B cell (primary cell): ENCODE measurements around the gene ABCA4. TPM values are rescaled to one million over a fixed set of nuclear protein-coding genes. Genes with fewer than 3 reads are reported as not detected.

Experiments
- ATAC-seq: fragments of 200-7000 bp; cut with Tn5 transposase; one replicate; pipeline ENCODE4 v1.10.0; 2021; ENCODE audit warnings: low read depth, mild to moderate bottlenecking, moderate number of reproducible peaks, moderate library complexity
- CTCF ChIA-PET: fragments of 350-600 bp; sonication (Branson Sonifier 250); formaldehyde crosslinking; loops from one replicate; lab custom pipeline; 2021; ENCODE audit warnings: antibody characterized with exemption, inconsistent platforms; lab: Charles Lee
- POLR2A ChIA-PET: fragments of 350-600 bp; sonication (Branson Sonifier 250); formaldehyde crosslinking; loops from one replicate; lab custom pipeline; 2021; ENCODE audit warnings: antibody characterized with exemption; lab: Charles Lee
- DNase-seq: peaks from one replicate; pipeline ENCODE4 v3.0.0; 2013
- H2AFZ ChIP-seq: 2 replicates; pipeline ENCODE4 v1.6.1; 2012; ENCODE audit warnings: mild to moderate bottlenecking, low read depth, low read length; ENCODE audit not compliant: insufficient read depth, poor library complexity, severe bottlenecking
- H3K27ac ChIP-seq, 2 donors: 1 replicate in 1 of 2; 2 replicates in 1 of 2; pipeline ENCODE4 v1.5.1; 2012 to 2013; ENCODE audit warnings: low read length in 2 of 2, mild to moderate bottlenecking in 2 of 2, moderate library complexity in 1 of 2
- H3K27me3 ChIP-seq, 4 experiments: fragments of 200-600 bp in 1 of 4; sonication (generic) in 1 of 4; replicated peaks in 1 of 4; 1 replicate in 2 of 4; 2 replicates in 2 of 4; pipeline versions ENCODE4 v1.6.1 to v1.7.0; 2013 to 2016; ENCODE audit warnings: low read length in 3 of 4, mild to moderate bottlenecking in 2 of 4, mixed read lengths in 1 of 4, moderate library complexity in 1 of 4; ENCODE audit not compliant: insufficient read depth in 4 of 4, control insufficient read depth in 3 of 4; ENCODE audit errors: control extremely low read depth in 1 of 4
- H3K36me3 ChIP-seq, 2 experiments: replicated peaks in 1 of 2; 1 replicate in 1 of 2; 2 replicates in 1 of 2; pipeline versions ENCODE4 v1.6.1 to v1.7.1; 2013; ENCODE audit warnings: low read length in 1 of 2; ENCODE audit not compliant: insufficient read depth in 2 of 2, control insufficient read depth in 1 of 2; ENCODE audit errors: control extremely low read depth in 1 of 2, extremely low read depth in 1 of 2
- H3K4me1 ChIP-seq, 2 donors: fragments of 200-600 bp in 1 of 2; sonication (generic) in 1 of 2; 1 replicate in 1 of 2; 2 replicates in 1 of 2; pipeline versions ENCODE4 v1.5.1 to v1.6.1; 2013 to 2017; ENCODE audit warnings: low read length in 2 of 2; ENCODE audit not compliant: control insufficient read depth in 2 of 2, insufficient read depth in 2 of 2
- H3K4me2 ChIP-seq: replicated peaks from 2 replicates; pipeline ENCODE3; 2012; ENCODE audit warnings: mild to moderate bottlenecking, low read depth, low read length; ENCODE audit not compliant: poor library complexity, severe bottlenecking
- H3K4me3 ChIP-seq, 5 experiments: fragments of 200-600 bp in 1 of 5; sonication (generic) in 1 of 5; 1 replicate in 3 of 5; 2 replicates in 2 of 5; pipeline versions ENCODE4 v1.5.1 to v1.7.0; 2011 to 2016; ENCODE audit warnings: low read length in 4 of 5, mild to moderate bottlenecking in 4 of 5, low read depth in 2 of 5, control low read depth in 1 of 5, moderate library complexity in 1 of 5; ENCODE audit not compliant: insufficient read depth in 1 of 5; ENCODE audit errors: control extremely low read depth in 1 of 5, extremely low read depth in 1 of 5
- H3K79me2 ChIP-seq: fragments of 200-600 bp; sonication (generic); one replicate; pipeline ENCODE4 v1.6.0; 2016; ENCODE audit warnings: low read length; ENCODE audit not compliant: control insufficient read depth, insufficient read depth
- H3K9ac ChIP-seq: fragments of 200-600 bp; sonication (generic); 2 replicates; pipeline ENCODE4 v1.6.1; 2017; ENCODE audit warnings: mild to moderate bottlenecking, low read length, moderate library complexity
- H3K9me3 ChIP-seq, 3 donors: one replicate each; pipeline versions ENCODE4 v1.6.1 to v1.7.1; 2013; ENCODE audit warnings: low read length in 2 of 3; ENCODE audit not compliant: control insufficient read depth in 2 of 3, insufficient read depth in 1 of 3; ENCODE audit errors: control extremely low read depth in 1 of 3
- H4K20me1 ChIP-seq: 2 replicates; pipeline ENCODE4 v1.6.0; 2012; ENCODE audit warnings: mild to moderate bottlenecking, low read length; ENCODE audit not compliant: insufficient read depth, control insufficient read depth, poor library complexity, severe bottlenecking
- H3K27ac Mint-ChIP-seq: one replicate; pipeline ENCODE4 v1.8.0; 2021; ENCODE audit warnings: mixed read lengths
- H3K27me3 Mint-ChIP-seq: one replicate; pipeline ENCODE4 v1.8.0; 2021; ENCODE audit warnings: mixed read lengths
- H3K4me1 Mint-ChIP-seq: one replicate; pipeline ENCODE4 v1.8.0; 2021; ENCODE audit warnings: mixed read lengths
- H3K4me3 Mint-ChIP-seq: one replicate; pipeline ENCODE4 v1.8.0; 2021; ENCODE audit warnings: mixed read lengths
- H3K9me3 Mint-ChIP-seq: one replicate; pipeline ENCODE4 v1.8.0; 2022; ENCODE audit warnings: mixed read lengths; ENCODE audit not compliant: insufficient read depth
- EZH2 ChIP-seq: IDR thresholded peaks from 2 replicates; pipeline ENCODE4 v1.6.1; 2012; ENCODE audit warnings: borderline replicate concordance, low read depth, mild to moderate bottlenecking, moderate library complexity, low read length; ENCODE audit not compliant: insufficient read depth, poor library complexity, severe bottlenecking
- WGBS: methylation state at CpG from one replicate; pipeline ENCODE4 v1.1.5; 2013; ENCODE audit warnings: missing lambda C conversion rate; ENCODE audit not compliant: insufficient coverage; 5-methylcytosine and 5-hydroxymethylcytosine counted together
- intact Hi-C: fragments of 100-400 bp; cut with micrococcal nuclease; formaldehyde crosslinking; loops from one replicate; pipeline ENCODE4 v1.10.0; 2022
- polyA plus RNA-seq: library from polyadenylated mRNA; depleted of rRNA; stranded (reverse); fragments of >200 nt; gene quantifications from 2 replicates; pipeline ENCODE4 v1.2.3, GENCODE V29; 2012
- total RNA-seq, 2 donors: library from RNA; stranded (reverse); fragments of 120-200 nt in 1 of 2; gene quantifications; 1 replicate in 1 of 2; 2 replicates in 1 of 2; pipeline versions ENCODE4 v1.2.3 to v1.2.4, GENCODE V29; 2013 to 2022
- TF ChIP-seq, protein P1 (sequence below): fragments of 200-600 bp; IDR thresholded peaks from one replicate; pipeline ENCODE4 v1.8.0; 2022; ENCODE audit warnings: antibody characterized with exemption, mild to moderate bottlenecking

Gene ABCA4
- total and polyA plus RNA-seq, 2 donors (not counting 1 experiment from before 2014, with no cell fraction given), result not detected

DNA sequence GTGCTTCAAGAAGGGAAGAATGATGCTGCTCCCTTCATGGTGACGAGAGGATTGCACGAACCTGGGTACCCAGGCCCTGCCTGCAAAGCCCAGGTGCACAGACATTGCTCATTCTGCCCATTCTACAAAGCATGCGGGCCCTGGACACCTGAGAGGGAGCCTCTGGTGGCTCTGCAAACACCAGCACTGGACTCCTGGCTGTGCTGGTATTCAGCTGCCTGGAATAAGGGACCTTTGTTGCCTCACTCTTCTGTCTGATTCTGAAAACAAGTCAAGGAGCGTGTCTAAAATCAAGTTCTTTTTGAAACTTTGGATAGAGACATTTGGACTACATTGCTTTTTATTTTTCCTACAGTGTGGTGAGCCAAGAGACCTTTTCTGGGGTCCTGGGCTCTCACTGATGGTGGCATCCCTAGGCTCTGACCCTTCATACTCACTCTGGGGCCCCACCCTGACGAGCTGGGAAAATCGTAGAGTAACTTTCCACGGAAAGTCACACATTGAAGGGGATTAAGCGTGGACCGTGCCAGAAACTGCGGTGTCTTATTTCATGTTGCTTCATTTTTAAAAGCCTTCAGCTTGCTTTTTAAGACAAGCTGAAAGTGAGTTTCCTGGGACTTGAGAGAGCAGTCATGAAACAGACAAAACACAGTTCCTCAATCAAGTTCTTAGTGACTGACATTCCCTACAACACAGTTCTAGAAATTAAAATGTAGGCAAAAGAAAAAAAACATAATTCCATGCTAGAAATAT is 24.0 kb downstream of the ABCA4 start:
- Mint-ChIP-seq H3K9me3 (no peaks in the 10 kb centered on the region), H3K4me3 (no peak overlapping the region), H3K27ac (no peak overlapping the region), H3K27me3 (peaks cover 18% of the 10 kb centered on the region), H3K4me1 (peaks cover 3% of the 10 kb centered on the region)
- TF ChIP-seq, protein P1, sequence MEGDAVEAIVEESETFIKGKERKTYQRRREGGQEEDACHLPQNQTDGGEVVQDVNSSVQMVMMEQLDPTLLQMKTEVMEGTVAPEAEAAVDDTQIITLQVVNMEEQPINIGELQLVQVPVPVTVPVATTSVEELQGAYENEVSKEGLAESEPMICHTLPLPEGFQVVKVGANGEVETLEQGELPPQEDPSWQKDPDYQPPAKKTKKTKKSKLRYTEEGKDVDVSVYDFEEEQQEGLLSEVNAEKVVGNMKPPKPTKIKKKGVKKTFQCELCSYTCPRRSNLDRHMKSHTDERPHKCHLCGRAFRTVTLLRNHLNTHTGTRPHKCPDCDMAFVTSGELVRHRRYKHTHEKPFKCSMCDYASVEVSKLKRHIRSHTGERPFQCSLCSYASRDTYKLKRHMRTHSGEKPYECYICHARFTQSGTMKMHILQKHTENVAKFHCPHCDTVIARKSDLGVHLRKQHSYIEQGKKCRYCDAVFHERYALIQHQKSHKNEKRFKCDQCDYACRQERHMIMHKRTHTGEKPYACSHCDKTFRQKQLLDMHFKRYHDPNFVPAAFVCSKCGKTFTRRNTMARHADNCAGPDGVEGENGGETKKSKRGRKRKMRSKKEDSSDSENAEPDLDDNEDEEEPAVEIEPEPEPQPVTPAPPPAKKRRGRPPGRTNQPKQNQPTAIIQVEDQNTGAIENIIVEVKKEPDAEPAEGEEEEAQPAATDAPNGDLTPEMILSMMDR, result no peak
- TF ChIP-seq EZH2, result no peak
- Histone ChIP-seq H3K36me3 (no peaks in the 10 kb centered on the region), H3K9me3 (no peaks in the 10 kb centered on the region), H3K9ac (no peak overlapping the region), H2AFZ (no peak overlapping the region), H3K27me3 (no peaks in the 10 kb centered on the region), H3K79me2 (no peaks in the 10 kb centered on the region), H4K20me1 (no peaks in the 10 kb centered on the region), H3K4me2 (no peak overlapping the region), H3K4me3 (no peak overlapping the region), H3K27ac (no peak overlapping the region), H3K4me1 (no peaks in the 10 kb centered on the region)
- ATAC-seq (no peak), DNase-seq (no peak)
- ChIA-PET POLR2A (no interaction called here), CTCF (no interaction called here)
- intact Hi-C loops, result no loop called here
- WGBS, result 95% methylated on average over 9 of the region's 10 CpGs

DNA sequence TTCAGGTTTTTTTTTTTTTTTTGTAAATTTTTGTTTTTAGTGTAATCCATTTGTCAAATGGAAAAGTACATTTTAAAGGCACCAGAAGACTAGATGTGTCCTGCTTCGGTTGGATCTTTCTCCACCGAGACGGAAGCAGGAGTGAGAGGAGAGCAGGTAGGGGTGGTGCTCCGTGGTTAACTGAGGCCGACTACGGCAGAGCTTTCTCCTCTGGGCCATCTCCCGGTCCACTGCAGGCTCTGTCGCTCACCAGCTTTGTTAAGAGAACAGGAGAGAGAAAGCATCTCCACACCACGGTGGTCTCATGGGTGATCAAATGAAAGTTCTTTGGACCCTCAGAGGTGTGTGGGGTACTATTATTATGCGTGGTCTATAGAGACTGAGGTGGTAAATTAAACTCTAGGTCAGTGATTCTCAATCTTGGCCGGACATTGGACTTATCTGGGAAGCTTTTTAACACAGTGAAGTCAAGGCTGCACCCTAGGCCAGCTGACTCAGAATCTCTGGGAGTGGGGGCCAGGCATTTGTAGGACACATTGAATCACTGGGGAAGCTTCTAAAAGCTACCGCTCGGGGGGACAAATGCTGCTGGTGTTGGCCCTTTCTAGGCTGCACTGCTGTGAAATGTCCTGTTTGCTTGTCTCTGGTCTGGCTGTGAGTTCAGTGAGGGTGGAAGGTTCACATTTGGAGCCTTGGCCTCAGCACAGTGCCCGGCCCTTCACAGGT is 25.0 kb downstream of the ABCA4 start:
- Histone ChIP-seq H3K4me1 (no peaks in the 10 kb centered on the region), H3K27me3 (peaks cover 0 to 3% (median 1%) of the 10 kb centered on the region in 4 experiments), H3K9me3 (no peaks in the 10 kb centered on the region), H2AFZ (no peak overlapping the region), H3K4me3 (no peak overlapping the region), H3K79me2 (no peaks in the 10 kb centered on the region), H4K20me1 (no peaks in the 10 kb centered on the region), H3K4me2 (no peak overlapping the region), H3K9ac (no peak overlapping the region), H3K27ac (no peak overlapping the region), H3K36me3 (no peaks in the 10 kb centered on the region)
- no peaks in the 10 kb centered on the region for H3K9me3 Mint-ChIP-seq
- TF ChIP-seq, protein P1, result no peak
- TF ChIP-seq EZH2, result no peak
- no peak overlapping the region for H3K27ac Mint-ChIP-seq
- intact Hi-C loops, result no loop called here
- no peak overlapping the region for H3K4me3 Mint-ChIP-seq
- ChIA-PET POLR2A (no interaction called here), CTCF (no interaction called here)
- peaks cover 3% of the 10 kb centered on the region for H3K4me1 Mint-ChIP-seq
- WGBS, result 94% methylated on average over 14 of the region's 14 CpGs
- ATAC-seq (no peak), DNase-seq (no peak)
- H3K27me3 Mint-ChIP-seq, result peaks cover 22% of the 10 kb centered on the region
